ENCODE measurements around the gene SMYD3. TPM values are rescaled to one million over a fixed set of nuclear protein-coding genes. Genes with fewer than 3 reads are reported as not detected.

SMYD3 gene
- total and polyA plus RNA-seq, 5 donors from 2014 or later = 17.7 to 36.6 (median 28.9) TPM

- no peaks in the 10 kb centered on the region for H3K27me3 ChIP-seq (ENCODE audit: control insufficient read depth, insufficient read depth, low read length)
Observed at GRCh38 chr1:246117066-246117791, 389.9 kb downstream of the SMYD3 start.

GRCh38 chr1:246114369-246114768, 392.7 kb downstream of the SMYD3 start:
- Histone ChIP-seq H3K36me3 (ENCODE audit: control insufficient read depth, insufficient read depth, low read length) (no peaks in the 10 kb centered on the region), H3K27ac (ENCODE audit: insufficient read depth, low read length, poor library complexity, severe bottlenecking) (no peak overlapping the region), H3K4me3 (ENCODE audit: low read depth, low read length) (no peak overlapping the region), H3K9me3 (ENCODE audit: control insufficient read depth in 2 of 2, low read length in 2 of 2) (no peaks in the 10 kb centered on the region), H3K27me3 (ENCODE audit: control insufficient read depth, insufficient read depth, low read length) (no peaks in the 10 kb centered on the region), H3K4me1 (ENCODE audit: control insufficient read depth, insufficient read depth, low read length, poor library complexity, severe bottlenecking) (peaks cover 19% of the 10 kb centered on the region)
- Mint-ChIP-seq H3K4me1 (peaks cover 10 to 42% (median 26%) of the 10 kb centered on the region in 4 donors), H3K36me3 (peaks cover 12% of the 10 kb centered on the region), H3K4me3 (no peak overlapping the region), H3K27me3 (no peaks in the 10 kb centered on the region), H3K9me3 (peaks cover 0 to 6% (median 0%) of the 10 kb centered on the region in 7 donors), H3K27ac (peak overlapping the region; percentile 44 to 96 (median 56))
- DNase-seq (no peak), ATAC-seq (ENCODE audit: low read depth in 2 of 2) (no peak)

More at GRCh38 chr1:246117066-246117791, 389.9 kb downstream of the SMYD3 start:
- H3K36me3 Mint-ChIP-seq = peaks cover 15% of the 10 kb centered on the region
- H3K4me3 Mint-ChIP-seq = peak overlapping the region; percentile 50 to 88 (median 72)
- Histone ChIP-seq H3K9me3 (ENCODE audit: control insufficient read depth in 2 of 2, low read length in 2 of 2) (no peaks in the 10 kb centered on the region), H3K27ac (ENCODE audit: insufficient read depth, low read length, poor library complexity, severe bottlenecking) (peak overlapping the region; percentile 89), H3K36me3 (ENCODE audit: control insufficient read depth, insufficient read depth, low read length) (no peaks in the 10 kb centered on the region), H3K4me3 (ENCODE audit: low read depth, low read length) (peak overlapping the region; percentile 84), H3K4me1 (ENCODE audit: control insufficient read depth, insufficient read depth, low read length, poor library complexity, severe bottlenecking) (peaks cover 19% of the 10 kb centered on the region)
- DNase-seq (peak; percentile 56 to 89 (median 84)), ATAC-seq (ENCODE audit: low read depth in 2 of 2) (peak; percentile 89 to 92)
- H3K4me1 Mint-ChIP-seq = peaks cover 10 to 42% (median 26%) of the 10 kb centered on the region in 4 donors
- no peaks in the 10 kb centered on the region for H3K27me3 Mint-ChIP-seq
- H3K27ac Mint-ChIP-seq = peak overlapping the region; percentile 86 to 96 (median 86)
- peaks cover 0 to 6% (median 0%) of the 10 kb centered on the region in 7 donors for H3K9me3 Mint-ChIP-seq

- ATAC-seq (ENCODE audit: low read depth in 2 of 2) (no peak), DNase-seq (no peak)
- Mint-ChIP-seq H3K4me3 (peak overlapping the region in 1 of 4 donors; percentile 58), H3K27ac (peak overlapping the region in 2 of 3 donors; percentile 5 to 91), H3K9me3 (peaks cover 0 to 6% (median 0%) of the 10 kb centered on the region in 7 donors), H3K4me1 (peaks cover 14 to 41% (median 26%) of the 10 kb centered on the region in 4 donors), H3K36me3 (peaks cover 12% of the 10 kb centered on the region), H3K27me3 (no peaks in the 10 kb centered on the region)
- Histone ChIP-seq H3K27me3 (ENCODE audit: control insufficient read depth, insufficient read depth, low read length) (no peaks in the 10 kb centered on the region), H3K9me3 (ENCODE audit: control insufficient read depth in 2 of 2, low read length in 2 of 2) (no peaks in the 10 kb centered on the region), H3K27ac (ENCODE audit: insufficient read depth, low read length, poor library complexity, severe bottlenecking) (no peak overlapping the region), H3K4me1 (ENCODE audit: control insufficient read depth, insufficient read depth, low read length, poor library complexity, severe bottlenecking) (peaks cover 19% of the 10 kb centered on the region), H3K4me3 (ENCODE audit: low read depth, low read length) (no peak overlapping the region), H3K36me3 (ENCODE audit: control insufficient read depth, insufficient read depth, low read length) (no peaks in the 10 kb centered on the region)
Observed at GRCh38 chr1:246113555-246114095, 393.5 kb downstream of the SMYD3 start.

- DNase-seq (no peak), ATAC-seq (ENCODE audit: low read depth in 2 of 2) (no peak)
- Histone ChIP-seq H3K27me3 (ENCODE audit: control insufficient read depth, insufficient read depth, low read length) (no peaks in the 10 kb centered on the region), H3K36me3 (ENCODE audit: control insufficient read depth, insufficient read depth, low read length) (no peaks in the 10 kb centered on the region), H3K27ac (ENCODE audit: insufficient read depth, low read length, poor library complexity, severe bottlenecking) (no peak overlapping the region), H3K4me3 (ENCODE audit: low read depth, low read length) (no peak overlapping the region), H3K4me1 (ENCODE audit: control insufficient read depth, insufficient read depth, low read length, poor library complexity, severe bottlenecking) (peaks cover 6% of the 10 kb centered on the region), H3K9me3 (ENCODE audit: control insufficient read depth in 2 of 2, low read length in 2 of 2) (no peaks in the 10 kb centered on the region)
- H3K27ac Mint-ChIP-seq = peak overlapping the region in 1 of 3 donors; percentile 20
- H3K4me3 Mint-ChIP-seq = no peak overlapping the region
- peaks cover 8 to 25% (median 14%) of the 10 kb centered on the region in 4 donors for H3K4me1 Mint-ChIP-seq
- H3K27me3 Mint-ChIP-seq = no peaks in the 10 kb centered on the region
- peaks cover 12% of the 10 kb centered on the region for H3K36me3 Mint-ChIP-seq
- peaks cover 0 to 1% (median 0%) of the 10 kb centered on the region in 7 donors for H3K9me3 Mint-ChIP-seq
Observed at GRCh38 chr1:246111570-246111969, 395.5 kb downstream of the SMYD3 start.

- no peak for DNase-seq
- Histone ChIP-seq H3K9me3 (ENCODE audit: control insufficient read depth in 2 of 2, low read length in 2 of 2) (no peaks in the 10 kb centered on the region), H3K36me3 (ENCODE audit: control insufficient read depth, insufficient read depth, low read length) (no peaks in the 10 kb centered on the region), H3K27ac (ENCODE audit: insufficient read depth, low read length, poor library complexity, severe bottlenecking) (no peak overlapping the region), H3K4me1 (ENCODE audit: control insufficient read depth, insufficient read depth, low read length, poor library complexity, severe bottlenecking) (no peaks in the 10 kb centered on the region), H3K27me3 (ENCODE audit: control insufficient read depth, insufficient read depth, low read length) (no peaks in the 10 kb centered on the region), H3K4me3 (ENCODE audit: low read depth, low read length) (no peak overlapping the region)
- peaks cover 0 to 1% (median 0%) of the 10 kb centered on the region in 7 donors for H3K9me3 Mint-ChIP-seq
- peak overlapping the region in 1 of 3 donors; percentile 20 for H3K27ac Mint-ChIP-seq
- no peak overlapping the region for H3K4me3 Mint-ChIP-seq
- ATAC-seq (ENCODE audit: low read depth in 2 of 2) = no peak
- H3K27me3 Mint-ChIP-seq = no peaks in the 10 kb centered on the region
- H3K4me1 Mint-ChIP-seq = peaks cover 5 to 18% (median 8%) of the 10 kb centered on the region in 4 donors
- peaks cover 12% of the 10 kb centered on the region for H3K36me3 Mint-ChIP-seq
Observed at GRCh38 chr1:246110343-246111219, 396.5 kb downstream of the SMYD3 start.

GRCh38 chr1:246108278-246108925, 398.7 kb downstream of the SMYD3 start:
- H3K27ac ChIP-seq (ENCODE audit: insufficient read depth, low read length, poor library complexity, severe bottlenecking) = no peak overlapping the region
- H3K9me3 ChIP-seq (ENCODE audit: control insufficient read depth in 2 of 2, low read length in 2 of 2) = no peaks in the 10 kb centered on the region
- ATAC-seq (ENCODE audit: low read depth in 2 of 2) (no peak), DNase-seq (no peak)
- H3K36me3 ChIP-seq (ENCODE audit: control insufficient read depth, insufficient read depth, low read length) = no peaks in the 10 kb centered on the region
- H3K4me1 Mint-ChIP-seq = peaks cover 0 to 7% (median 1%) of the 10 kb centered on the region in 4 donors
- H3K4me1 ChIP-seq (ENCODE audit: control insufficient read depth, insufficient read depth, low read length, poor library complexity, severe bottlenecking) = no peaks in the 10 kb centered on the region
- no peak overlapping the region for H3K4me3 ChIP-seq (ENCODE audit: low read depth, low read length)
- peaks cover 5% of the 10 kb centered on the region for H3K36me3 Mint-ChIP-seq
- H3K9me3 Mint-ChIP-seq = peaks cover 0 to 1% (median 0%) of the 10 kb centered on the region in 7 donors
- no peak overlapping the region for H3K4me3 Mint-ChIP-seq
- no peak overlapping the region for H3K27ac Mint-ChIP-seq
- H3K27me3 Mint-ChIP-seq = no peaks in the 10 kb centered on the region
- H3K27me3 ChIP-seq (ENCODE audit: control insufficient read depth, insufficient read depth, low read length) = no peaks in the 10 kb centered on the region

Measured in CD4-positive, CD25-positive, alpha-beta regulatory T cell (primary cell).